Upper lobe of left lung (tissue), 6 donors: ENCODE results near the gene PANK1. TPM values are rescaled to one million over a fixed set of nuclear protein-coding genes. Genes with fewer than 3 reads are reported as not detected.

ENCODE experiments used
- ATAC-seq, 2 donors: fragments of 200-7000 bp; cut with Tn5 transposase; one replicate each; pipeline ENCODE4 v1.9.1; 2022; ENCODE audit warnings: mild to moderate bottlenecking in 2 of 2, moderate library complexity in 2 of 2; ENCODE audit not compliant: low FRiP score in 2 of 2
- DNase-seq, 2 donors: peaks; one replicate each; pipeline ENCODE4 v3.0.0-alpha.2; 2019 to 2020
- H3K27ac ChIP-seq, 4 donors: fragments of 200-600 bp; sonication (generic); one replicate each; pipeline ENCODE4 v1.5.1; 2016 to 2019
- H3K27me3 ChIP-seq, 4 donors: fragments of 200-600 bp; sonication (generic); one replicate each; pipeline ENCODE4 v1.5.1; 2017 to 2019
- H3K36me3 ChIP-seq, 4 donors: fragments of 200-600 bp; sonication (generic); one replicate each; pipeline ENCODE4 v1.5.1; 2016 to 2019
- H3K4me1 ChIP-seq, 4 donors: fragments of 200-600 bp; sonication (generic); one replicate each; pipeline ENCODE4 v1.5.1; 2018 to 2019
- H3K4me3 ChIP-seq, 4 donors: fragments of 200-600 bp; sonication (generic); one replicate each; pipeline ENCODE4 v1.5.1; 2017 to 2019; ENCODE audit warnings: mild to moderate bottlenecking in 2 of 4, moderate library complexity in 1 of 4
- H3K9me3 ChIP-seq, 4 donors: fragments of 200-600 bp; sonication (generic); one replicate each; pipeline ENCODE4 v1.5.1; 2018 to 2019
- CTCF ChIP-seq, 6 experiments: fragments of 450-650 bp in 4 of 6; fragments of 200-600 bp in 2 of 6; sonication (generic) in 2 of 6; IDR thresholded peaks; one replicate each; pipeline ENCODE4 v1.5.1; 2016 to 2019; ENCODE audit warnings: antibody characterized with exemption in 6 of 6
- EP300 ChIP-seq, 4 donors: sonication (generic); formaldehyde crosslinking; IDR thresholded peaks; one replicate each; pipeline ENCODE4 v1.5.1; 2017; ENCODE audit warnings: antibody characterized with exemption in 4 of 4, control low read depth in 2 of 4
- POLR2A ChIP-seq, 4 donors: fragments of 450-650 bp; IDR thresholded peaks; one replicate each; pipeline ENCODE4 v1.5.1; 2016 to 2017; ENCODE audit warnings: antibody characterized with exemption in 4 of 4, mild to moderate bottlenecking in 2 of 4
- POLR2AphosphoS5 ChIP-seq, 2 donors: sonication (generic); formaldehyde crosslinking; IDR thresholded peaks; one replicate each; pipeline ENCODE4 v1.5.1; 2017; ENCODE audit warnings: antibody characterized with exemption in 2 of 2
- WGBS, 2 donors: methylation state at CpG; one replicate each; pipeline ENCODE4 v1.1.5; 2017 to 2018; 5-methylcytosine and 5-hydroxymethylcytosine counted together
- total RNA-seq, 6 donors: library from RNA; depleted of rRNA in 4 of 6; stranded (reverse); fragments of >200 nt in 4 of 6; gene quantifications; one replicate each; pipeline versions ENCODE4 v1.1.0 to v1.2.1, GENCODE V29; 2016 to 2021
- donor health status: DM: no; HTN: no; CAD: no; lungs with moderate emphysema.
- donor health status: DM: no; HTN: yes; CAD: no; lungs with severe emphysema.

The PANK1 gene
- total RNA-seq, 6 donors from 2014 or later: 3.1 to 22.9 (median 7.3) TPM

GRCh38 chr10:89669985-89670384, 24.9 kb upstream of the PANK1 start:
- DNase-seq (no peak), ATAC-seq (no peak)
- H3K27ac ChIP-seq: no peak overlapping the region
- H3K36me3 ChIP-seq: no peaks in the 10 kb centered on the region
- TF ChIP-seq POLR2AphosphoS5 (IDR thresholded peaks at IDR 0.05) (no peak), POLR2A (IDR thresholded peaks at IDR 0.05) (no peak), CTCF (IDR thresholded peaks at IDR 0.05) (no peak), EP300 (IDR thresholded peaks at IDR 0.05) (no peak)
- H3K4me1 ChIP-seq: no peaks in the 10 kb centered on the region
- H3K4me3 ChIP-seq: no peak overlapping the region
- H3K27me3 ChIP-seq: no peaks in the 10 kb centered on the region
- WGBS, 2 donors: 89 to 100% methylated on average over 1 of the region's 1 CpG
- no peaks in the 10 kb centered on the region for H3K9me3 ChIP-seq

GRCh38 chr10:89668386-89669071, 23.5 kb upstream of the PANK1 start:
- no peaks in the 10 kb centered on the region for H3K36me3 ChIP-seq
- H3K4me1 ChIP-seq: no peaks in the 10 kb centered on the region
- no peak for ATAC-seq
- WGBS, 2 donors: 86 to 88% methylated on average over 3 of the region's 3 CpGs
- no peak overlapping the region for H3K4me3 ChIP-seq
- no peaks in the 10 kb centered on the region for H3K27me3 ChIP-seq
- H3K9me3 ChIP-seq: no peaks in the 10 kb centered on the region
- no peak overlapping the region for H3K27ac ChIP-seq
- TF ChIP-seq POLR2A (IDR thresholded peaks at IDR 0.05): no peak
- no peak for DNase-seq

GRCh38 chr10:89666138-89666537, 21.1 kb upstream of the PANK1 start:
- H3K4me3 ChIP-seq: no peak overlapping the region
- H3K9me3 ChIP-seq: no peaks in the 10 kb centered on the region
- no peaks in the 10 kb centered on the region for H3K36me3 ChIP-seq
- 94 to 95% methylated on average over 1 of the region's 1 CpG for WGBS, 2 donors
- no peaks in the 10 kb centered on the region for H3K4me1 ChIP-seq
- no peaks in the 10 kb centered on the region for H3K27me3 ChIP-seq
- no peak for DNase-seq
- ATAC-seq: no peak
- no peak overlapping the region for H3K27ac ChIP-seq
- TF ChIP-seq EP300 (IDR thresholded peaks at IDR 0.05): no peak
- TF ChIP-seq POLR2A (IDR thresholded peaks at IDR 0.05): no peak
- no peak for TF ChIP-seq CTCF (IDR thresholded peaks at IDR 0.05)
- no peak for TF ChIP-seq POLR2AphosphoS5 (IDR thresholded peaks at IDR 0.05)

- no peaks in the 10 kb centered on the region for H3K27me3 ChIP-seq
- no peaks in the 10 kb centered on the region for H3K9me3 ChIP-seq
- no peak overlapping the region for H3K4me3 ChIP-seq
- H3K36me3 ChIP-seq: no peaks in the 10 kb centered on the region
- no peak overlapping the region for H3K27ac ChIP-seq
- no peaks in the 10 kb centered on the region for H3K4me1 ChIP-seq
- TF ChIP-seq POLR2AphosphoS5 (IDR thresholded peaks at IDR 0.05) (no peak), CTCF (IDR thresholded peaks at IDR 0.05) (no peak), POLR2A (IDR thresholded peaks at IDR 0.05) (no peak), EP300 (IDR thresholded peaks at IDR 0.05) (no peak)
- DNase-seq (no peak), ATAC-seq (no peak)
- WGBS, 2 donors: 89 to 92% methylated on average over 2 of the region's 2 CpGs
These were observed 20.3 kb upstream of the PANK1 start for GRCh38 chr10:89665302-89665701.

GRCh38 chr10:89664203-89664602, 19.2 kb upstream of the PANK1 start:
- no peaks in the 10 kb centered on the region for H3K36me3 ChIP-seq
- ATAC-seq: no peak
- H3K4me1 ChIP-seq: no peaks in the 10 kb centered on the region
- H3K9me3 ChIP-seq: no peaks in the 10 kb centered on the region
- TF ChIP-seq POLR2A (IDR thresholded peaks at IDR 0.05): no peak
- TF ChIP-seq EP300 (IDR thresholded peaks at IDR 0.05): no peak
- no peak for TF ChIP-seq CTCF (IDR thresholded peaks at IDR 0.05)
- TF ChIP-seq POLR2AphosphoS5 (IDR thresholded peaks at IDR 0.05): no peak
- H3K27ac ChIP-seq: no peak overlapping the region
- H3K4me3 ChIP-seq: no peak overlapping the region
- H3K27me3 ChIP-seq: no peaks in the 10 kb centered on the region
- no peak for DNase-seq
- WGBS, 2 donors: 72 to 84% methylated on average over 3 of the region's 3 CpGs
